ENCODE results near the gene POLR2H.
"Not testable (repeated sequence)": the region's sequence is repeated elsewhere in the genome, so short reads cannot be mapped to it uniquely, and the experiment has no call there.

The POLR2H gene

GRCh38 chr3:184335661-184336546 is 25.6 kb upstream of the POLR2H start:
- peak; percentile 78 for DNase-seq (ENCODE audit: low spot score)

- peak; percentile 80 for DNase-seq (ENCODE audit: low spot score)
Observed at GRCh38 chr3:184336547-184337398, 24.7 kb upstream of the POLR2H start.

GRCh38 chr3:184337399-184337714 is 24.2 kb upstream of the POLR2H start, which contains the start of gene FAM131A:
Gene FAM131A, plus strand, starts transcription at chr3:184337600. Its CDS starts 31 bp downstream, at chr3:184337631.
- DNase-seq (ENCODE audit: low spot score), result no peak

- no peak for DNase-seq (ENCODE audit: low spot score)
Observed at GRCh38 chr3:184337981-184338380, 23.5 kb upstream of the POLR2H start.

GRCh38 chr3:184338511-184338945 is 23.0 kb upstream of the POLR2H start:
- no peak for DNase-seq (ENCODE audit: low spot score)

GRCh38 chr3:184339001-184339400 is 22.5 kb upstream of the POLR2H start:
- no peak for DNase-seq (ENCODE audit: low spot score)

- DNase-seq (ENCODE audit: low spot score), result not testable (repeated sequence)
Observed at GRCh38 chr3:184339451-184340135, 21.9 kb upstream of the POLR2H start.

GRCh38 chr3:184341925-184342324 is 19.6 kb upstream of the POLR2H start:
- DNase-seq (ENCODE audit: low spot score), result no peak

GRCh38 chr3:184343200-184343876 is 18.2 kb upstream of the POLR2H start:
- no peak for DNase-seq (ENCODE audit: low spot score)

- DNase-seq (ENCODE audit: low spot score), result no peak
Observed at GRCh38 chr3:184344579-184345316, 16.8 kb upstream of the POLR2H start.

- peak; percentile 92 for DNase-seq (ENCODE audit: low spot score)
Observed at GRCh38 chr3:184345317-184346144, 16.0 kb upstream of the POLR2H start.

- DNase-seq (ENCODE audit: low spot score), result no peak
Observed at GRCh38 chr3:184346480-184347190, 14.9 kb upstream of the POLR2H start.

GRCh38 chr3:184347321-184348056 is 14.0 kb upstream of the POLR2H start:
- DNase-seq (ENCODE audit: low spot score), result no peak

GRCh38 chr3:184348057-184348382 is 13.5 kb upstream of the POLR2H start:
- no peak for DNase-seq (ENCODE audit: low spot score)

GRCh38 chr3:184349563-184350470 is 11.7 kb upstream of the POLR2H start:
- DNase-seq (ENCODE audit: low spot score), result no peak

- no peak for DNase-seq (ENCODE audit: low spot score)
Observed at GRCh38 chr3:184350618-184351017, 10.9 kb upstream of the POLR2H start.

- DNase-seq (ENCODE audit: low spot score), result no peak
Observed at GRCh38 chr3:184351511-184352148, 9.9 kb upstream of the POLR2H start.
